H9 (cell line): ENCODE measurements around the gene RNPS1. TPM values are rescaled to one million over a fixed set of nuclear protein-coding genes. Genes with fewer than 3 reads are reported as not detected.

Source experiments
- DNase-seq: peaks from one replicate; pipeline ENCODE4 v3.0.0-alpha.2; 2017
- H2AFZ ChIP-seq: one replicate; pipeline ENCODE4 v1.6.1; 2013; ENCODE audit warnings: mild to moderate bottlenecking, low read length, control low read depth, moderate library complexity
- H2AK5ac ChIP-seq: 2 replicates; pipeline ENCODE4 v1.6.1; 2013; ENCODE audit warnings: low read length, control low read depth, mixed read lengths; ENCODE audit not compliant: insufficient read length
- H2BK120ac ChIP-seq: one replicate; pipeline ENCODE4 v1.6.1; 2013; ENCODE audit warnings: low read depth, mild to moderate bottlenecking, low read length, control low read depth, inconsistent platforms; ENCODE audit not compliant: poor library complexity, severe bottlenecking
- H2BK12ac ChIP-seq: 2 replicates; pipeline ENCODE4 v1.6.1; 2013; ENCODE audit warnings: low read length, control low read depth, mixed read lengths, low read depth; ENCODE audit not compliant: insufficient read length
- H2BK15ac ChIP-seq: 2 replicates; pipeline ENCODE4 v1.6.1; 2013; ENCODE audit warnings: low read depth, low read length, control low read depth
- H2BK20ac ChIP-seq: one replicate; pipeline ENCODE4 v1.6.1; 2013; ENCODE audit warnings: low read depth, mild to moderate bottlenecking, low read length, control low read depth, inconsistent platforms; ENCODE audit not compliant: poor library complexity, severe bottlenecking
- H2BK5ac ChIP-seq: 2 replicates; pipeline ENCODE4 v1.6.1; 2013; ENCODE audit warnings: low read length, control low read depth, mixed read lengths; ENCODE audit not compliant: insufficient read length
- H3K14ac ChIP-seq: 2 replicates; pipeline ENCODE4 v1.6.1; 2013; ENCODE audit warnings: low read length, control low read depth; ENCODE audit not compliant: insufficient read depth
- H3K18ac ChIP-seq: 2 replicates; pipeline ENCODE4 v1.6.1; 2013; ENCODE audit warnings: low read depth, mild to moderate bottlenecking, mixed read lengths, low read length, control low read depth; ENCODE audit not compliant: insufficient read length
- H3K23ac ChIP-seq: 2 replicates; pipeline ENCODE4 v1.6.1; 2013; ENCODE audit warnings: low read length, control low read depth, mixed read lengths, low read depth; ENCODE audit not compliant: insufficient read length
- H3K23me2 ChIP-seq: 2 replicates; pipeline ENCODE4 v1.6.1; 2013; ENCODE audit warnings: low read depth, mild to moderate bottlenecking, mixed read lengths, low read length, control low read depth; ENCODE audit not compliant: insufficient read length, poor library complexity, severe bottlenecking
- H3K27ac ChIP-seq: 2 replicates; pipeline ENCODE4 v1.5.1; 2013; ENCODE audit warnings: low read length, control low read depth, mixed read lengths, low read depth; ENCODE audit not compliant: insufficient read length
- H3K27me3 ChIP-seq: 2 replicates; pipeline ENCODE4 v1.6.1; 2013; ENCODE audit warnings: low read length, control low read depth, inconsistent platforms; ENCODE audit not compliant: insufficient read depth
- H3K4ac ChIP-seq: 2 replicates; pipeline ENCODE4 v1.6.1; 2013; ENCODE audit warnings: low read depth, mild to moderate bottlenecking, control low read depth, inconsistent platforms, low read length, moderate library complexity
- H3K4me1 ChIP-seq: 2 replicates; pipeline ENCODE4 v1.6.1; 2013; ENCODE audit warnings: low read length, control low read depth, inconsistent platforms; ENCODE audit not compliant: insufficient read depth
- H3K4me2 ChIP-seq: 2 replicates; pipeline ENCODE4 v1.6.1; 2013; ENCODE audit warnings: low read length, control low read depth, mixed read lengths; ENCODE audit not compliant: insufficient read length, insufficient read depth
- H3K56ac ChIP-seq: 2 replicates; pipeline ENCODE4 v1.6.1; 2013; ENCODE audit warnings: low read depth, mild to moderate bottlenecking, mixed read lengths, low read length, control low read depth; ENCODE audit not compliant: insufficient read length
- H3K79me1 ChIP-seq: 2 replicates; pipeline ENCODE4 v1.6.1; 2013; ENCODE audit warnings: low read depth, mild to moderate bottlenecking, moderate library complexity, low read length, control low read depth, inconsistent platforms; ENCODE audit not compliant: insufficient read depth, poor library complexity, severe bottlenecking
- H3K79me2 ChIP-seq: 2 replicates; pipeline ENCODE4 v1.6.1; 2013; ENCODE audit warnings: low read length, control low read depth, inconsistent platforms; ENCODE audit not compliant: insufficient read depth
- H3K9ac ChIP-seq: 2 replicates; pipeline ENCODE4 v1.6.1; 2013; ENCODE audit warnings: low read length, control low read depth, mixed read lengths; ENCODE audit not compliant: insufficient read length; ENCODE audit errors: extremely low read depth
- H3K9me3 ChIP-seq: one replicate; pipeline ENCODE4 v1.6.1; 2013; ENCODE audit warnings: low read depth, low read length, inconsistent platforms; ENCODE audit not compliant: control insufficient read depth
- H3T11ph ChIP-seq: one replicate; pipeline ENCODE4 v1.6.1; 2013; ENCODE audit warnings: mild to moderate bottlenecking, low read length, control low read depth, inconsistent platforms
- H4K20me1 ChIP-seq: one replicate; pipeline ENCODE4 v1.6.1; 2013; ENCODE audit not compliant: control insufficient read depth, insufficient read length, insufficient read depth
- H4K5ac ChIP-seq: 2 replicates; pipeline ENCODE4 v1.6.1; 2013; ENCODE audit warnings: low read depth, mild to moderate bottlenecking, mixed read lengths, low read length, control low read depth; ENCODE audit not compliant: insufficient read length
- H4K8ac ChIP-seq: replicated peaks from 2 replicates; pipeline ENCODE4 v1.6.1; 2013; ENCODE audit warnings: low read length, control low read depth, mixed read lengths, low read depth; ENCODE audit not compliant: insufficient read length
- H4K91ac ChIP-seq: 2 replicates; pipeline ENCODE4 v1.6.1; 2013; ENCODE audit warnings: low read depth, mild to moderate bottlenecking, moderate library complexity, mixed read lengths, low read length, control low read depth; ENCODE audit not compliant: insufficient read length
- H3K27ac Mint-ChIP-seq, 3 experiments: 2 replicates in 2 of 3; 3 replicates in 1 of 3; pipeline ENCODE4 v1.8.0; 2020 to 2021; ENCODE audit warnings: mixed read lengths in 3 of 3, mild to moderate bottlenecking in 1 of 3, moderate library complexity in 1 of 3
- H3K27me3 Mint-ChIP-seq: 2 replicates; pipeline ENCODE4 v1.8.0; 2021; ENCODE audit warnings: low read depth, mild to moderate bottlenecking, moderate library complexity, mixed read lengths
- H3K36me3 Mint-ChIP-seq, 3 experiments: 2 replicates in 2 of 3; 3 replicates in 1 of 3; pipeline ENCODE4 v1.8.0; 2020 to 2021; ENCODE audit warnings: low read depth in 3 of 3, mixed read lengths in 3 of 3; ENCODE audit not compliant: insufficient read depth in 1 of 3
- H3K4me1 Mint-ChIP-seq, 2 experiments: 2 replicates each; pipeline ENCODE4 v1.8.0; 2020; ENCODE audit warnings: mixed read lengths in 2 of 2
- H3K4me3 Mint-ChIP-seq, 2 experiments: 2 replicates in 1 of 2; 3 replicates in 1 of 2; pipeline ENCODE4 v1.8.0; 2020 to 2021; ENCODE audit warnings: mild to moderate bottlenecking in 2 of 2, mixed read lengths in 2 of 2, moderate library complexity in 1 of 2
- H3K9me3 Mint-ChIP-seq, 2 experiments: 2 replicates in 1 of 2; 3 replicates in 1 of 2; pipeline ENCODE4 v1.8.0; 2020; ENCODE audit warnings: mild to moderate bottlenecking in 2 of 2, mixed read lengths in 2 of 2, moderate library complexity in 1 of 2
- CTCF ChIP-seq: fragments of 200-600 bp; sonication (generic); conservative IDR thresholded peaks from 3 replicates; pipeline ENCODE4 v1.8.0; 2021; ENCODE audit warnings: antibody characterized with exemption, mild to moderate bottlenecking
- WGBS: extraction: QIAGEN DNeasy Blood & Tissue Kit; methylation state at CpG from one replicate; pipeline ENCODE4 v1.1.7; 2013; ENCODE audit warnings: missing lambda C conversion rate, low lambda C conversion rate, mixed read lengths; ENCODE audit not compliant: insufficient read length; ENCODE audit errors: extremely low coverage; 5-methylcytosine and 5-hydroxymethylcytosine counted together
- total RNA-seq: library from RNA; stranded (reverse); gene quantifications from 2 replicates; pipeline ENCODE4 v1.2.1, GENCODE V29; 2021

Gene RNPS1
- total RNA-seq, 1 experiment from 2014 or later = 384 TPM

DNA sequence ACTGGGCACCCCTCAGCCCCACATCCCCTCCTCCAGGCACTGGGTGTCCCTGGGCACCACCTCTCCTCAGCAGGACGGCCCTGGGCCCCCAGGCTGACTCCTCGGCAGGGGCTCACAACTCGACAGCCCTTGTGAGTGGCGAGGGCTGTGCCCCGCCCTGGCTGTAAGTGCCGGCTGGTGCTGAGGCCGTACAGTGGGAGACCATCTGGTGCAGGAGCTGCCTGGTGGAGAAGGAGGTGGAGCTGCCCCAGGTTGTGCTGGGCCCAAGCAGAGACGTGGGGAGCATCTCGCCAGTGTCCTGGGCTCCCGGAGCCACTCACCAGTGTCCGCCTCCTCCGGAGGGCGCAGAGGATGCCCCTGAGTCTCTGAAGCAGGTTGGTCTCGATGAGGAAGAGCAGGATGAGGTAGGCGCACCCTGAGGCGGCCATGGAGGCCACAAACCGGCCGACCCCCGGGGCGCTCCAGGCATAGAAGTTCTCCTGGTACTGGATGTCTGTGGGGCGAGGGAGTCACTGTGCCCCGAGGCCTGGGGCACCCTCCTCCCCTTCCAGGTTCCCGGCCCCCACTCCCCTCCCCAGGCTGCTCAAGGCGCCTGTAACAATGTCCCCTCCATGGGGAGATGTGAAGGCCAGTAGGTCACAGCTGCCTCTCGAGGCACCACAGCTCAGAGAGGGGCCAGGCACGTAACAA lies 15.1 kb upstream of the RNPS1 start:
- no peak overlapping the region for H2BK20ac ChIP-seq
- no peak overlapping the region; the same call in 1 of the 2 replicates for H3K14ac ChIP-seq
- H3K79me2 ChIP-seq = no peaks in the 10 kb centered on the region
- H2AFZ ChIP-seq = no peak overlapping the region
- H2AK5ac ChIP-seq = no peak overlapping the region
- no peaks in the 10 kb centered on the region for H3K23me2 ChIP-seq
- H3K9me3 ChIP-seq = no peaks in the 10 kb centered on the region
- H3K9me3 Mint-ChIP-seq = no peaks in the 10 kb centered on the region
- no peaks in the 10 kb centered on the region for H4K20me1 ChIP-seq
- H3K9ac ChIP-seq = no peak overlapping the region
- H3T11ph ChIP-seq = no peak overlapping the region
- H3K36me3 Mint-ChIP-seq = no peaks in the 10 kb centered on the region; a peak in 1 of 7 replicates
- H3K56ac ChIP-seq = no peak overlapping the region
- H2BK15ac ChIP-seq = no peak overlapping the region
- peaks cover 4% of the 10 kb centered on the region; the same call in 1 of the 2 replicates for H3K27me3 Mint-ChIP-seq
- no peak overlapping the region for H3K4ac ChIP-seq
- H2BK5ac ChIP-seq = no peak overlapping the region
- no peak overlapping the region for H3K4me2 ChIP-seq
- WGBS = no CpG with 5 or more reads among the region's 26 CpGs
- no peak for DNase-seq
- H3K27me3 ChIP-seq = no peaks in the 10 kb centered on the region
- H2BK12ac ChIP-seq = no peak overlapping the region
- no peak overlapping the region for H2BK120ac ChIP-seq
- no peak overlapping the region for H3K18ac ChIP-seq
- H3K27ac Mint-ChIP-seq = no peak overlapping the region
- no peak overlapping the region for H3K27ac ChIP-seq
- no peaks in the 10 kb centered on the region for H3K79me1 ChIP-seq
- TF ChIP-seq CTCF = no peak
- no peak overlapping the region for H3K4me3 Mint-ChIP-seq
- no peaks in the 10 kb centered on the region for H3K4me1 ChIP-seq
- no peak overlapping the region for H4K8ac ChIP-seq
- H4K91ac ChIP-seq = no peak overlapping the region
- no peak overlapping the region for H3K23ac ChIP-seq
- H4K5ac ChIP-seq = no peak overlapping the region
- 0 out of 4 replicates have a peak, but pooled peaks cover 0 to 3% of the 10 kb centered on the region in 2 experiments for H3K4me1 Mint-ChIP-seq
